DOHH2 (cell line): Measurements from ENCODE around the gene RPS6KB2.

ENCODE experiments used
- EZH2phosphoT487 ChIP-seq: fragments of 200-600 bp; sonication (generic); IDR thresholded peaks from 2 replicates; pipeline ENCODE4 v1.6.1; 2017; ENCODE audit warnings: borderline replicate concordance, mild to moderate bottlenecking, antibody characterized with exemption, low read length, moderate library complexity, mixed read lengths
- TF ChIP-seq, protein P1 (sequence below): fragments of 200-600 bp; sonication (generic); IDR thresholded peaks from one replicate; pipeline ENCODE4 v1.5.1; 2014; ENCODE audit warnings: antibody characterized with exemption, mild to moderate bottlenecking, low read depth, low read length; ENCODE audit not compliant: poor library complexity, severe bottlenecking

DNA sequence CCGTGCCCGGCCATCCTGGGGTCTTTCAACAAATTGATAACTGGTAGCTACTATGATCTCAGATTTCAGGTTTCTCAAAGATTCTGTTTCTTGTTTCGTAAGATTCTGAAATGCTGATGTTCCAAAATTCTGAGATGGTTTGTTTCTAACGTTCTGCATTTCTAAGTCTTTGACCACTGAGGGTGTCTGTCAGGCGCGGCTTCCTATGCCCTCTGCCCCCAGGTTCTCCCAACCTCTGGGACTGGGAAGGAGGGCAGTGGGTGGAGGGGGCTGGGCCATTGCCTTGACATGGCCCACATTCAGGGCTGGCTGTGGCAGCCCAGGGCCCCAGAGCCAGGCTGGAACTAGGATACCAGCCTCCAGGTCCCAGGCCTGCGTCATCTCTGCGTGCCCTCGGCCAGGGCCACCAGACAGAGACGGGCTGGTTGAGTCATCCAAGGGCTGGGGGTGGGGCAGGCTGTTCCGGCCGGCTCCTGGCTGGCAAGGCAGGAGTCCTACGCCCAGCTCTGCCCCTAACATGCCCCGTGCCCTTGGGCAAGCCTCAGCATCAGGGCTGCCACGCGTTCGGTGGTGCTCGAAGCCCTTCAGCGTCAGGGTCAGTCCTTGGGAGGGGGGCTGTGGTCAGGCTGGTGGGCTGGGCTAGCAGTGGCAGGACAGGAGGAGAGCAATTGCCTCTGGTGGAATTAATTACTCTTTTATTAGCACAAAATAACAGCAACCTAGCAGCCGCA lies 35.6 kb downstream of the RPS6KB2 start:
- TF ChIP-seq, protein P1, sequence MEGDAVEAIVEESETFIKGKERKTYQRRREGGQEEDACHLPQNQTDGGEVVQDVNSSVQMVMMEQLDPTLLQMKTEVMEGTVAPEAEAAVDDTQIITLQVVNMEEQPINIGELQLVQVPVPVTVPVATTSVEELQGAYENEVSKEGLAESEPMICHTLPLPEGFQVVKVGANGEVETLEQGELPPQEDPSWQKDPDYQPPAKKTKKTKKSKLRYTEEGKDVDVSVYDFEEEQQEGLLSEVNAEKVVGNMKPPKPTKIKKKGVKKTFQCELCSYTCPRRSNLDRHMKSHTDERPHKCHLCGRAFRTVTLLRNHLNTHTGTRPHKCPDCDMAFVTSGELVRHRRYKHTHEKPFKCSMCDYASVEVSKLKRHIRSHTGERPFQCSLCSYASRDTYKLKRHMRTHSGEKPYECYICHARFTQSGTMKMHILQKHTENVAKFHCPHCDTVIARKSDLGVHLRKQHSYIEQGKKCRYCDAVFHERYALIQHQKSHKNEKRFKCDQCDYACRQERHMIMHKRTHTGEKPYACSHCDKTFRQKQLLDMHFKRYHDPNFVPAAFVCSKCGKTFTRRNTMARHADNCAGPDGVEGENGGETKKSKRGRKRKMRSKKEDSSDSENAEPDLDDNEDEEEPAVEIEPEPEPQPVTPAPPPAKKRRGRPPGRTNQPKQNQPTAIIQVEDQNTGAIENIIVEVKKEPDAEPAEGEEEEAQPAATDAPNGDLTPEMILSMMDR, result no peak
- TF ChIP-seq EZH2phosphoT487, result no peak
